Measurements from ENCODE around the gene TMEM59L.

Gene TMEM59L

DNA sequence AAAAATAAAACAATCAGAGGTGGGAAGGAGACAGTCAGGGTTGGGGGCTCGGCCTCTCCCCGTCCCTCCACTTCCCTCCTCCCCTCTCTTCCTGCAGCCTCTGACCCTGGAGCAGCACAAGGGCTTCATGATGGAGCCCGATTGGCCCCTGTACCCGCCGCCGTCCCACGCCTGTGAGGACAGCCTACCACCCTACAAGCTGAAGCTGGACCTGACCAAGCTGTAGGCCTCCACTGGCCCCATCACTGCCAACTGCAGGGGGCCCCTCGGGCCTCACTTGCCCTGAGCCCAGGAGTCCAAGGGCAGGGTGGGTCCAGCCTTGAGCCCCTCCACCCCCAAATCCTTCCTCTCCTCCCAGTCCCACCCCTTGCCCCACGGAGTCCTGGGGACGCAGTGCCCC is 7.6 kb downstream of the TMEM59L start:
- no peak for DNase-seq (ENCODE audit: low read depth)
- TF ChIP-seq, protein P1, sequence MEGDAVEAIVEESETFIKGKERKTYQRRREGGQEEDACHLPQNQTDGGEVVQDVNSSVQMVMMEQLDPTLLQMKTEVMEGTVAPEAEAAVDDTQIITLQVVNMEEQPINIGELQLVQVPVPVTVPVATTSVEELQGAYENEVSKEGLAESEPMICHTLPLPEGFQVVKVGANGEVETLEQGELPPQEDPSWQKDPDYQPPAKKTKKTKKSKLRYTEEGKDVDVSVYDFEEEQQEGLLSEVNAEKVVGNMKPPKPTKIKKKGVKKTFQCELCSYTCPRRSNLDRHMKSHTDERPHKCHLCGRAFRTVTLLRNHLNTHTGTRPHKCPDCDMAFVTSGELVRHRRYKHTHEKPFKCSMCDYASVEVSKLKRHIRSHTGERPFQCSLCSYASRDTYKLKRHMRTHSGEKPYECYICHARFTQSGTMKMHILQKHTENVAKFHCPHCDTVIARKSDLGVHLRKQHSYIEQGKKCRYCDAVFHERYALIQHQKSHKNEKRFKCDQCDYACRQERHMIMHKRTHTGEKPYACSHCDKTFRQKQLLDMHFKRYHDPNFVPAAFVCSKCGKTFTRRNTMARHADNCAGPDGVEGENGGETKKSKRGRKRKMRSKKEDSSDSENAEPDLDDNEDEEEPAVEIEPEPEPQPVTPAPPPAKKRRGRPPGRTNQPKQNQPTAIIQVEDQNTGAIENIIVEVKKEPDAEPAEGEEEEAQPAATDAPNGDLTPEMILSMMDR (conservative IDR thresholded peaks at IDR 0.05; ENCODE audit: low read depth, low read length), result no peak
- no peak overlapping the region for H3K4me3 ChIP-seq (ENCODE audit: low read length)

DNA sequence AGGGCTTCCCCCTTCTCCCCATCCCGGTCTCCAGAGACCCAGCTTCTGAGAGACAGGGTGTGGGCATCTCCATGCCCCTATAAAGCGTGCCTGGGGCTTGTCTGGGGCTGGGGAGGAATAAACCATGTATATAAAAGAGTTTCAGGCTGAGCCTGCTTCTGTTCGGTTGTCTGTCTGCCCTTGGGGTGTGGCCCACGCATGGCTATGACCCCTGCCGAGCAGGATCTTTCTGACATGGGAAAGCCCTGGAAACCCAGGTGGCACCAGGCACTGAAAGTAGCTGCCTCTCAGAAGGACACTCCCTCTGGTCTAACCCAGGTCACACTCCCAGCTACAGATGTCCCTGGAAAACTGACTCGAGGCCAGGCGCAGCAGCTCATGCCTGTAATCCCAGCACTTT is 8.2 kb downstream of the TMEM59L start:
- DNase-seq (ENCODE audit: low read depth), result no peak
- TF ChIP-seq, protein P1 (conservative IDR thresholded peaks at IDR 0.05; ENCODE audit: low read depth, low read length), result no peak
- H3K4me3 ChIP-seq (ENCODE audit: low read length), result no peak overlapping the region

DNA sequence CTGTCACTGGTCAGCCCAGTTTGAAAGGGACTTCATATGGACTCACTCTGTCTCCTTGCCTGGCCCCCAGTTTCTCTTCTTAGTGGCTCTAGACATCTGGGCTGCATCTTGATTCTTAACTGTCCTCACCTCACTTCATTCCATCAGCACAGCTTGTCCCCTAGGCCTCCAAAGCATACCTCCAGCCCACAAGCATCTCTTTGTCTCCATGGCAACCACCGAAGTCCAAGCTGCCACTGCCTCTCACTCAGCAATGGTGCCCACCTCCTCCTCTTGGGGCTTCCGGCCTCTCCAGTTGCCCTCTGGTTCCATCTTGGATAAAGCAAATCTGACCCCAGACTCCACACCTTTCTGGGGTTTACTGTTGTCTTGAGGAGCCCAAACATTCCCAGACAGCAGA is 14.2 kb downstream of the TMEM59L start:
- DNase-seq (ENCODE audit: low read depth), result no peak
- H3K4me3 ChIP-seq (ENCODE audit: low read length), result no peak overlapping the region
- TF ChIP-seq, protein P1 (conservative IDR thresholded peaks at IDR 0.05; ENCODE audit: low read depth, low read length), result no peak

DNA sequence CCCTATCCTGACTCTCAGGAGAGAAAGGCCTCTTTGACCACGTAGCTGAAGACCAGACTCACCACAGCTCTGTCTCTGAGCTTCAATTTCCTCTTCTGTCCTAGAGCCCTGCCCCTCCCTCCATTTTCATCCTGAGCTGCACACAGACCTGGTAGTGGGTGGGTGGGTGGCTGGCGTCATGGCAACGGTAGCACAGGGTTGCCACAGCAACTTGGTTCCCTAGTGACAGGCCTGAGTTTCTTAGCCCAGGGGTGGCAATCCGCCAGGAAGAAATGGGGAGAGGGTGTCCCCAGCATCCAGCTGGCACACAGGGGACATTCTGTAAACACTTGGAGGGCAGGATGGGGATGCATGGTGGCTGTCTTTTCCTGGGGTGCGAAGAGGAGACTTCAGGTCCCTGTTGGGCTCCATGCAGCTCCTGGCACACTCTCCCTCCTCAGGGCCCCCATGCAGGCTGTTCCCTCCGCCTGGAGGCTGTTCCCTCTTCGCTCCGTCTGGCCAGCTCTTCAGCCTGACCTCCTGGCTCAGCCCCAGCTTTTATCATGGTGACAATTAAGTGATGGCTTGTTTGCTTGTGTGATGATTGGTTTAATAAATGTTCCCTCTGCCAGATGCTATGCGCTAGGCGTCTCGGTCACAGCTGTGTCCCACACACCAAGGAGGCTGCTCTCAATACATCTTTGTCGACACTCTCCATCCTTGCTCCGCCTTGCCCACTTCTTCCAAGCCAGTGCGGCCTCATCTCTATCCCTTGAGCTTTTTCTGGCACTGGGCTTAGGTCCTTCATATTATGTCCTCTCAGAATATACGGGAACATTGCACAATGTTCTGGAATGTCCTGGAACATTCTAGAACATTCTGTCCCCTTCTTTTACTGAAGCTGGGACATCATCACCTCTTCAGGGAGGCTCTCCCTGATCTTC is 16.8 kb downstream of the TMEM59L start:
- TF ChIP-seq, protein P1 (conservative IDR thresholded peaks at IDR 0.05; ENCODE audit: low read depth, low read length), result no peak
- DNase-seq (ENCODE audit: low read depth), result no peak

DNA sequence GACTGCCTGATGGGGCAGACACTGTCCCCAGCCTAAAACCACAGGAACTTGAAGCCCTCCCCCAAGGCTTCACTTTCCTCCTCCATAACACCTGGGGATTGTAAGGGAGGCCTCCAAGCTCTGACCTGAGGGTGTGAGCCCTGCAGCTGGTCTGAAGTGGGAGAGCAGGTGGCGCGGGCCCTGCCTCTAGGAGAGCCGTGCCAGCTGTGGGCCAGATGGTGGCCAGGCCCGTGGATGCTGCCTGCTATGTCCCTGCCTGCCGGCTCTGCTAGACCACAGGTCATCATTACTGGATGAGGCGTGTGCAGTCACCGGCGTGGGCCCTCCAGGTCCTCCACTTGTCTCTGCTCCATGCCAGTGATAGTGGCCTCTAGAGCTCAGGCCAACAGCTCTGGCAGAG is 20.7 kb downstream of the TMEM59L start:
- DNase-seq (ENCODE audit: low read depth), result no peak
- H3K4me3 ChIP-seq (ENCODE audit: low read length), result no peak overlapping the region
- TF ChIP-seq, protein P1 (conservative IDR thresholded peaks at IDR 0.05; ENCODE audit: low read depth, low read length), result no peak

More for the DNA sequence above, 16.8 kb downstream of the TMEM59L start:
- no peak overlapping the region for H3K4me3 ChIP-seq (ENCODE audit: low read length)

DNA sequence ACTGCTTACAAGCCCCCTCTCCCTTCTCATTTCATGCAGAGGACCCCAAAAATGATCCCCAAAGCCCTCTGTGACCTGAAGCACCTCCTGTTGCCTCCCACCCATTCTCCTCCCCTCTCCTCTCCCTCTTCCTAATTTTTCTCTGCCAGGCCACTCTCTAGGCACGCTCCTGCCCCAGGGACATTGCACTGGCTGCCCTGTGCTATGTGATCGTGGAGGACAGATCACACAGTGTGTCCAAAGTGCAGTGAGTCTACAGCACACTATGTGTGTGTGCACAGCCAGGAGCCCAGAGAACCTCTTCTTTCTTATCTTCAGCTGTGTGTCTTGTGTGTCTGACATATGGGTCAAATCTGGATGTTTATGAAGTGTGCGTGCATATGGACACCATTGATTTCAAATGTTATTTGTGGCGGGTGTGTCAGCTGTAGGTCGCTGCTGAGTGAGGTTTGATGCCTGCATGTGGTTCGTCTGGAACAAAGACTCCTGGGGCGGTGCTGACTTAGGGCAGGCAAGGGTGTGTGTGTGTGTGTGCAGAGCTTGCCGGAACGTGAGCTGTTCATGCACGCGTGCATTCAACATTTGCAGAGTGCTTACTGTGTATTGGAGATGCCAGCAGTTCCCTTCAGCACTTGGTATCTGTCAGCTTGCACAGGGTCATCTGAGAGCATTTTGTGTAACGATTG is 22.1 kb downstream of the TMEM59L start:
- TF ChIP-seq, protein P1 (conservative IDR thresholded peaks at IDR 0.05; ENCODE audit: low read depth, low read length), result no peak
- DNase-seq (ENCODE audit: low read depth), result no peak

More for the DNA sequence above, 22.1 kb downstream of the TMEM59L start:
- H3K4me3 ChIP-seq (ENCODE audit: low read length), result no peak overlapping the region

Data from retinal pigment epithelial cell (primary cell).